ENCODE measurements around the gene CETP.

The CETP gene

DNA sequence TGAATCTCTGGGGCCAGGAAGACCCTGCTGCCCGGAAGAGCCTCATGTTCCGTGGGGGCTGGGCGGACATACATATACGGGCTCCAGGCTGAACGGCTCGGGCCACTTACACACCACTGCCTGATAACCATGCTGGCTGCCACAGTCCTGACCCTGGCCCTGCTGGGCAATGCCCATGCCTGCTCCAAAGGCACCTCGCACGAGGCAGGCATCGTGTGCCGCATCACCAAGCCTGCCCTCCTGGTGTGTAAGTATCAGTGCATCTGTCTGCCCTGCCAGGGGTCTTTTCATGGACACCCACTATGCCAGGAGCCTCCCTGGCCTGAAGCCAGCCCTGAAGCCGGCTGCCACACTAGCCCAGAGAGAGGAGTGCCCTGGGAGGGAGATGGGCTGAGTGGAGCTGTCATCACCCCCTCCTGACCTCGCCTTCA is at the start of gene CETP:
CETP (plus strand) TSS at position 100 of the 431 bp plus-strand sequence; CDS start at position 130, 30 bp downstream.
- DNase-seq (ENCODE audit: low spot score) = no peak

- no peak for DNase-seq (ENCODE audit: low spot score)
These were observed 48.7 kb upstream of the CETP start for GRCh38 chr16:56912746-56913708.

DNA sequence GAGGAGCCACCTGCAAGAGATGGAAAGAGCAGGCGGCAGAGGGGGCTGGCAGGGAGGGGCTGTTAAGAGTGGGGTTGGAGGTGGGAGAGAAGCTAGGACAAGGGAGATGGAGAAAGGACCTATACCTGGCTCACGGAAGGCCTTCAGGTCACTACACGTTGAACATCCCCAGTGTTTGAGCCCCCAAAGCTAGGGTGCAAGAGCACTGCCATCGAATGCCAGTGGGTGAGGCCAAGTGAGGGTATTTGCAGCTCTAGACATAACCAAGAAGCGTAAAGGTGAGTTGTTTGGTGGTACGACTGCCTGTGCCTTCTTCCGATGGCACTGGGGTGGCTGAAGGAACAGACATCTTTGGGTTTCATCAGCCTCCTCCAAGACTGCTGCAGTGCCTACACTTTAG is 46.9 kb upstream of the CETP start:
- DNase-seq (ENCODE audit: low spot score) = no peak

DNA sequence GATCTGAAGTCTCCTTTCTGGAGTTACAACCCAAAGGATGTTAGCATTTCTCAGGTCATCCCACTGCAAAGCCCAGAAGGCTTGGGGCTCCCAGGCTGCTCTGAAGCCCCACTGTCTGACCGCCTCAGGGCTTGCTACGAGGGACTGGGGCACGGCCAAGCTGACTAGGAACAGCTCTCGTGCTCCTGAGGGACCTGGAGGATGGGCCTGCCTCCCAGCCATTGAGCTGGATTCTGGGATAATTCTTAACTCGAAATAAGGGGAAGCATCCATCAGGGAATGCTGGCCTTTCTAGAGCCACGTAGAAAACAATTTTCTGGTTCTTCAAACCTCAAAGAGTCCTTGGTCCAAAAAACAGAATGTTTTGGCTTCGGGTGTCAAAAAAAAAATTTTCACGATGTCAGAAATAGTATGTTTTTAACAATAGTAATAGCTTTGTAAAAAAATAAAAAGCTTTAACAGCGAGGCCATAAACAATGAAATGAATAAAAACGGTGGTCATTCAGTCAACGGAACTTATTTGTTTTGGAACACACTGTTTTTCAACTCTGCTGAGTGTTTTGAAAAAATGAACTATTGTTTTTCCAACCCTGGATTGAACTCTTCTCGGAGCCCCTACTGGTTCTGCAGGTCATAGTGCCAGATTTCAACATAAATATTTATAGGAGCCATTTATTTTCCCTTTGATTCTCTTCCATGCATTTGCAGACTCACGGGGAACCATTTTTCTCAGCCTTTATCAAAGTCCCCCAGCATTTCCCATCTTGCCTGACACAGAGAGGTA is 46.2 kb upstream of the CETP start:
- no peak for DNase-seq (ENCODE audit: low spot score)

GRCh38 chr16:56916571-56917403 is 45.0 kb upstream of the CETP start:
- DNase-seq (ENCODE audit: low spot score) = no peak

GRCh38 chr16:56918467-56919012 is 43.2 kb upstream of the CETP start:
- DNase-seq (ENCODE audit: low spot score) = no peak

DNA sequence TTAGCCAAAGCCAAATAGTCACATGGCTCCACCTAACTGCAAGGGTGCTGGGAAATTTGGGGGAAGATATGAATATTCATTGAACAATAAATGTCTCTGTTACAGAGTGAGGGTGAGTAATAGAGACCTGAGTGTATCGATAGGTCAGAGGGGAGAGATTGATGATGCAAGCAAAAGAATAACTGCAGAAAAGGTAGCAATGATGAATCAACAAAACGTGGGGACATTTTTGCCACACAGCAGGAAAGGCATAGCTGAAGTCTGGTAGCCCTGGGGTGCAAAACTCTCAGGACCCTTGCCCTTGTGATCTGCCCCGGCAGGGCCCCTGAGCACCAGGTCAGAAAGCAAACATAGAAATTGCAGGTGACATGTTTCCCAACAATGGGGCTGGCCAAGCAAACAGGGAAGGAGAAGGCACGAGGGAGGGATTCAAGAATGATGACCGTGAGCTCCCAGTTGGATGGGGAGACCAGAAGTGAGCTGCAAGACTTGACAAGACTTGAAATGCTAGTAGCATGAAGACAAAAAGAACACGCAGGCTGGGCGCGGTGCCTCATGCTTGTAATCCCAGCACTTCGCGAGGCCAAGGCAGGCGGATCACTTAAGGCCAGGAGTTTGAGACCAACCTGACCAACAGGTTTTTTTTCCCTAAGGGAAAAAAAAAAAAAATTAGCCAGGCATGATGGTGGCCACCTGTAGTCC is 42.5 kb upstream of the CETP start:
- DNase-seq (ENCODE audit: low spot score) = no peak

GRCh38 chr16:56921571-56921970 is 40.2 kb upstream of the CETP start:
- no peak for DNase-seq (ENCODE audit: low spot score)

GRCh38 chr16:56923481-56924091 is 38.2 kb upstream of the CETP start:
- DNase-seq (ENCODE audit: low spot score) = no peak

DNA sequence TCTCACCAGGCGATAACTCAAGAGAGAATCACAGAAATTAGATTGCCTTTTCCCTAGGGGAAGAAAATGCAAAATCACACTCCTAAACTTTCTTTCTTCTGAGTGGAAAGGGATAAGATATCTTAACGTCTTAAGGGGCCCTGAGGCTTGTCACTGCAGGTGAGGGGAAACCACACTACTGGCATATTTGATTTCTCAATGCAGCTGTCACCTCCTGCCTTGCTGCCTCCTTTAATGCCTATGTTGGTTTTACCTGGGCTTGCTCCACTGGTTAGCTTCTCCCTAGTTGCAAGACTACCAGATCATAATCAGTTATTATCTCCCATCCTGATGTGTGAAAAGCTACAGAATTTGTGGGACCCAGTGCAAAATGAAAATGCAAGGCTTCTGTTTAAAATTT is 34.3 kb upstream of the CETP start:
- no peak for DNase-seq (ENCODE audit: low spot score)

GRCh38 chr16:56929639-56930038 is 32.1 kb upstream of the CETP start:
- DNase-seq (ENCODE audit: low spot score) = no peak

DNA sequence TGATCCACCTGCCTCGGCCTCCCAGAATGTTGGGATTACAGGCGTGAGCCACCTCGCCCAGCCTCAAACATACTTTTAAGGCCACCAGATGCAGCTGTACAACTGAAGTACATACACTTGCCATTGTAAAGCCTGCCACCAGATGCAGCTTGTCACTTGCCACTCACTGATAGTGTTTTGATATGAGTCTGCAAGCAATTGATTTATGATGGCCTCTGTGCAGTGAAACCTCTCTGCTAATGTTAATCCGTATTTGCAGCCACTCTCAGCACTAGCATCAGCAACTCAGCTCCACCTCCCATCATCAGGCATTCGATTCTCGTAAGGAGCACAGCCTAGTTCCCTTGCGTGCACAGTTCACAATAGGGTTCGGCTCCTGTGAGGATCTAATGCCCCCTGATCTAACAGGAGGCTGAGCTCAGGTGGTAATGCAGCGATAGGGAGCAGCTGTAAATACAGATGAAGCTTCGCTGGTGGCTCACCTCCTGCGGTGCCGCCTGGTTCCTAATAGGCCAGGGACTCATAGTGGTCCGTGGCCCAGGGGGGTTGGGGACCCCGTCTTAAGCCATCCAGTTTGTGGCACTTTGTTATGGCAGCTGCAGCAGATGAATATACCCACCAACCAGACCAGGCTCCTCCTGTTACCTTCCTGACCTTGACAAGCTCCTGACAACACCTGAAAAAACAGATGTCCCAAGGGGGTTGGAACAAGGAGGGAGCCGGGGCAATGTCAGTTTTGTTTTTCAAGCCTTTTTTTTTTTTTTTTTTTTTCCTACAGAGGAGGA is 31.1 kb upstream of the CETP start:
- no peak for DNase-seq (ENCODE audit: low spot score)

DNA sequence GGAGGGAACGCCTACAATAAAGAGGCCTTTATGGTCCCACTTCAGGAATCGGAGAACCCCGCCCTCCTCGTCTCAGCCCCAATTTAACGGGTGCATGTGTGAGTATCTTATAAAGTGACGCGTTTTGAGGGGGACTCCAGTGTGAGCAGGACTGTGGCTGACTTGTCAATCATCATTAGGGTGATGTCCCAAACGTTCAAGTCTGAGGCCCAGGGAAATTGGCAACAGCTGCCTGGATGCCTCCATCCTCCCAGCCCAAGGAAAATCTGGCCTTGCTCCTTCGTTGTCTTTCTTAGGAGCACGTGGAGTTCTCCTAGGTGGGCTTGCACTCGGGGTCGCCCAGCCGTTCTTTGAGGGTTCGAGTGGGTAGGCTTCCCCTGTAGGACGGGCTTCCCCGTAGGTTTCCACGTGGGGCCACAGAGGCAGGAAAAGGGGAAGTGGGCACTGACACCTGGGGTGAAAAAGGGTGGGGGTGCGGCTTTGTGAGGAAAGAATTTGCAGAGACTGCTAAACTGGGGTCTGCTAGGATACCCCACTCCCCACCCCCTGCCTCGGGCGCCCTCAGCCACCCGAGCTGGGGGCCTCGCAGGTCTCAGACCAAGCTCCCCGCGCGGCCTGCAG is 30.4 kb upstream of the CETP start:
- no peak for DNase-seq (ENCODE audit: low spot score)

GRCh38 chr16:56931892-56932720 is 29.6 kb upstream of the CETP start, which contains the start of gene HERPUD1:
Gene HERPUD1, plus strand, starts transcription at chr16:56932142. Its CDS starts 103 bp downstream, at chr16:56932245.
- peak; percentile 99 for DNase-seq (ENCODE audit: low spot score)

DNA sequence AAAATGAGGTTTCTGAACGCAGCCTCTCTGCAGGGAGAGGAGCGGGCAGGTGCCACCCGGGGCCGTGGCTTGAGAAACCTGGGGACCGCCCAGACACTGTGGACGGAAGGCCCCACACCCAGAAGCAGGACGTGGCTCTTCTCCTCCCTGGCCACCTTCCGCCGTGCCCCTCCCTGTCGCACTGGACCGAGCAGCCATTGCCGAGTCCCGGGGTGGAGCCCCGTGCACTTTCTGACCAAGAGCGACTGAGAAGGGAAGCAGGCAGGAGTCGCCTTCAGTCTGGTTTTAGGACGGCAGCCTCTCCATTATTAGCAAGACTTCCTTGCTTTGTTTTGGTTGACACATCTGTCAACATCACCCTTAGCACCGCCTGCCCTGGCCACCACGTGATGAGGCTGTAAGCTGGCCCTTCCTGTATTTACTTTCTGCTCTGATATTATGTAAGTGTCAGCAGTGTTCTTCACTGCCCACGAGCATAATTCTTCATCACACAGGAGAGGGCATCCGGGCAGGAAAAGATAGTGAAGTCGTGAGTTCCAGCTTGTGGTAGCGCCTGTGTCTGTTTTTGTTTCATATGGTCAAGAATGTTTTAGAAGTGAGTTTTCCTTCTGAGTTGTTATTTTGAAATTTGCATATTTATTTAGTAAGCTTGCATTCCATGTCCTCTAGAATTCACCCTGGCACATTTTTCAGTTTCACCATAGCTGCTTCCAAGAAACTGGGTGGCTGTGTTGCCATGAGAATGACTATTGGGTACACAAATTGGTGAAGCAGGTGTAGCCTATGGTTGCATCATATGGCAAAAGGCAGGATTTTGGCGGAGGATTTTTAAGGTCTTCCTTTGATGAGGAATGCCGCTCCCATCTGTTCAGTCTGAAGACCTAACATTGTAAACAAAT is 28.8 kb upstream of the CETP start:
- DNase-seq (ENCODE audit: low spot score) = peak; percentile 53

GRCh38 chr16:56933828-56934598 is 27.7 kb upstream of the CETP start:
- DNase-seq (ENCODE audit: low spot score) = no peak

Data from D341Med (cell line).